Measurements from ENCODE around the gene ADISSP. TPM values are rescaled to one million over a fixed set of nuclear protein-coding genes. Genes with fewer than 3 reads are reported as not detected.

Gene ADISSP
- total and polyA plus RNA-seq, 2 of the 13 experiments (the other 11 are each of a cell fraction or from before 2014, with no cell fraction given): 38.3 to 90.6 TPM

DNA sequence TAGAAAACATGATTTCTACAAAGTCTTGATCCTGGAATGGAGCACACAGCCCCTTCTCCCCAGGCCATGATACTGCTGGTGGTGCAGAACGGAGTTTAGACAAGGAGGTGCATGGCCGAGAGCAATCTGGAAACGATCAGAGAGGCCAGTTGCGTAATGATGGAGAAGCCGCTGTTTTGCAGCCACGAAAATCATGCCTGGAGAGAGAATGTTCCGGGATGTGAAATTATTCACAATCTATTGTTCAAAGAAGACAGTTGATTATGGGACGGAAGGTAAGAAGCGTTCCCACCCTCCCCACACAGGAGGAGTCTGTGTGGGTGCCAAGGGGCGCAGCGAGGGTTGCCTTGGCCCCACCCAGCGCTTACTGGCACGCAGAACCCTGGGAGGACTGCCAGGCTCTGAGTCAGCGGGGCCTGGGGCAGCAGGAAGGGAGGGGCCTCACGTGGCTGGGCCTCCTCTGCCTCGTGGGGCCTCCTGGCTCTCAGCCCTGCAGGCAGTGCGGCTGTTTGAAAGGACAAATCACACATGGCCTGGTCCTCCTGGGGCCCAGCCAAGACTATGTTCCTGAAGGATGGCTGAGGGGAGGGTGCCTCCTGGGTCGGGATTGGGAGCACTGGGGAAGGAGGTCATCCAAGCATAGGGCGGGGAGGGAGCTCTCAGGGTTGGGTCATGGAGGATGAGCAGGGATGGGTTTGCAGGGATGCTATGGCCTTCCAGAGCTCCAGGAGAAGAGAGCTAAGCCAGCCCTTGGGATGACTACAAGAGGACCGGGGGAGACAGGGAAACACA is 44.1 kb upstream of the ADISSP start (continued):
- TF ChIP-seq RCOR2 (CRISPR knock-in tag; IDR thresholded peaks at IDR 0.05): peak; percentile 79
- TF ChIP-seq ZNF615 (CRISPR knock-in tag; IDR thresholded peaks at IDR 0.05; ENCODE audit: borderline replicate concordance): no peak
- 0 out of 2 replicates have a peak, but pooled peaks have one; percentile 34 for TF ChIP-seq GTF3A (CRISPR knock-in tag; conservative IDR thresholded peaks at IDR 0.05)
- TF ChIP-seq, protein P1, sequence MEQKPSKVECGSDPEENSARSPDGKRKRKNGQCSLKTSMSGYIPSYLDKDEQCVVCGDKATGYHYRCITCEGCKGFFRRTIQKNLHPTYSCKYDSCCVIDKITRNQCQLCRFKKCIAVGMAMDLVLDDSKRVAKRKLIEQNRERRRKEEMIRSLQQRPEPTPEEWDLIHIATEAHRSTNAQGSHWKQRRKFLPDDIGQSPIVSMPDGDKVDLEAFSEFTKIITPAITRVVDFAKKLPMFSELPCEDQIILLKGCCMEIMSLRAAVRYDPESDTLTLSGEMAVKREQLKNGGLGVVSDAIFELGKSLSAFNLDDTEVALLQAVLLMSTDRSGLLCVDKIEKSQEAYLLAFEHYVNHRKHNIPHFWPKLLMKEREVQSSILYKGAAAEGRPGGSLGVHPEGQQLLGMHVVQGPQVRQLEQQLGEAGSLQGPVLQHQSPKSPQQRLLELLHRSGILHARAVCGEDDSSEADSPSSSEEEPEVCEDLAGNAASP (CRISPR knock-in tag; IDR thresholded peaks at IDR 0.05; ENCODE audit: borderline replicate concordance): peak; percentile 88
- TF ChIP-seq GATAD2A (CRISPR knock-in tag; IDR thresholded peaks at IDR 0.05): peak; percentile 97
- no peak for TF ChIP-seq ZNF570 (CRISPR knock-in tag; IDR thresholded peaks at IDR 0.05; ENCODE audit: borderline replicate concordance)
- no peak for TF ChIP-seq ZNF674 (CRISPR knock-in tag; IDR thresholded peaks at IDR 0.05; ENCODE audit: low read depth)
- TF ChIP-seq, protein P2, sequence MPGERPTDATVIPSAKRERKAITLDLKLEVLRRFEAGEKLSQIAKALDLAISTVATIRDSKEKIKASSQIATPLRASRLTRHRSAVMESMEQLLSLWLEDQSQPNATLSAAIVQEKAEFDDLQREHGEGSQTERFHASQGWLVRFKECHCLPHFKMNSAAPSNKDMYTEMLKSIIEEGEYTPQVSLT (CRISPR knock-in tag; IDR thresholded peaks at IDR 0.05; ENCODE audit: borderline replicate concordance, low read depth): no peak
- TF ChIP-seq, protein P3, sequence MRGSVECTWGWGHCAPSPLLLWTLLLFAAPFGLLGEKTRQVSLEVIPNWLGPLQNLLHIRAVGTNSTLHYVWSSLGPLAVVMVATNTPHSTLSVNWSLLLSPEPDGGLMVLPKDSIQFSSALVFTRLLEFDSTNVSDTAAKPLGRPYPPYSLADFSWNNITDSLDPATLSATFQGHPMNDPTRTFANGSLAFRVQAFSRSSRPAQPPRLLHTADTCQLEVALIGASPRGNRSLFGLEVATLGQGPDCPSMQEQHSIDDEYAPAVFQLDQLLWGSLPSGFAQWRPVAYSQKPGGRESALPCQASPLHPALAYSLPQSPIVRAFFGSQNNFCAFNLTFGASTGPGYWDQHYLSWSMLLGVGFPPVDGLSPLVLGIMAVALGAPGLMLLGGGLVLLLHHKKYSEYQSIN (CRISPR knock-in tag; IDR thresholded peaks at IDR 0.05; ENCODE audit: borderline replicate concordance): no peak
- TF ChIP-seq YEATS4 (CRISPR knock-in tag; IDR thresholded peaks at IDR 0.05; ENCODE audit: borderline replicate concordance): peak; percentile 92
- 0 out of 2 replicates have a peak, but pooled peaks have one; percentile 20 for TF ChIP-seq ATRX (CRISPR knock-in tag; IDR thresholded peaks at IDR 0.05; ENCODE audit: borderline replicate concordance)
- TF ChIP-seq YEATS2 (CRISPR knock-in tag; IDR thresholded peaks at IDR 0.05; ENCODE audit: borderline replicate concordance): peak; percentile 93
- TF ChIP-seq, protein P4, sequence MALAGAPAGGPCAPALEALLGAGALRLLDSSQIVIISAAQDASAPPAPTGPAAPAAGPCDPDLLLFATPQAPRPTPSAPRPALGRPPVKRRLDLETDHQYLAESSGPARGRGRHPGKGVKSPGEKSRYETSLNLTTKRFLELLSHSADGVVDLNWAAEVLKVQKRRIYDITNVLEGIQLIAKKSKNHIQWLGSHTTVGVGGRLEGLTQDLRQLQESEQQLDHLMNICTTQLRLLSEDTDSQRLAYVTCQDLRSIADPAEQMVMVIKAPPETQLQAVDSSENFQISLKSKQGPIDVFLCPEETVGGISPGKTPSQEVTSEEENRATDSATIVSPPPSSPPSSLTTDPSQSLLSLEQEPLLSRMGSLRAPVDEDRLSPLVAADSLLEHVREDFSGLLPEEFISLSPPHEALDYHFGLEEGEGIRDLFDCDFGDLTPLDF (CRISPR knock-in tag; IDR thresholded peaks at IDR 0.05): no peak
- TF ChIP-seq ZSCAN12 (CRISPR knock-in tag; IDR thresholded peaks at IDR 0.05): peak; percentile 95; the same call in 1 of the 2 replicates
- TF ChIP-seq POGZ (CRISPR knock-in tag; IDR thresholded peaks at IDR 0.05): peak; percentile 72
- peak; percentile 92 for TF ChIP-seq KAT8 (CRISPR knock-in tag; IDR thresholded peaks at IDR 0.05)
- TF ChIP-seq FOXK1 (CRISPR knock-in tag; IDR thresholded peaks at IDR 0.05; ENCODE audit: borderline replicate concordance, low read depth): peak; percentile 81; the same call in 1 of the 2 replicates
- TF ChIP-seq, protein P5, sequence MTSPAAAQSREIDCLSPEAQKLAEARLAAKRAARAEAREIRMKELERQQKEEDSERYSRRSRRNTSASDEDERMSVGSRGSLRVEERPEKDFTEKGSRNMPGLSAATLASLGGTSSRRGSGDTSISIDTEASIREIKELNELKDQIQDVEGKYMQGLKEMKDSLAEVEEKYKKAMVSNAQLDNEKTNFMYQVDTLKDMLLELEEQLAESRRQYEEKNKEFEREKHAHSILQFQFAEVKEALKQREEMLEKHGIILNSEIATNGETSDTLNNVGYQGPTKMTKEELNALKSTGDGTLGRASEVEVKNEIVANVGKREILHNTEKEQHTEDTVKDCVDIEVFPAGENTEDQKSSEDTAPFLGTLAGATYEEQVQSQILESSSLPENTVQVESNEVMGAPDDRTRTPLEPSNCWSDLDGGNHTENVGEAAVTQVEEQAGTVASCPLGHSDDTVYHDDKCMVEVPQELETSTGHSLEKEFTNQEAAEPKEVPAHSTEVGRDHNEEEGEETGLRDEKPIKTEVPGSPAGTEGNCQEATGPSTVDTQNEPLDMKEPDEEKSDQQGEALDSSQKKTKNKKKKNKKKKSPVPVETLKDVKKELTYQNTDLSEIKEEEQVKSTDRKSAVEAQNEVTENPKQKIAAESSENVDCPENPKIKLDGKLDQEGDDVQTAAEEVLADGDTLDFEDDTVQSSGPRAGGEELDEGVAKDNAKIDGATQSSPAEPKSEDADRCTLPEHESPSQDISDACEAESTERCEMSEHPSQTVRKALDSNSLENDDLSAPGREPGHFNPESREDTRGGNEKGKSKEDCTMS (CRISPR knock-in tag; conservative IDR thresholded peaks at IDR 0.05): 0 out of 2 replicates have a peak, but pooled peaks have one; percentile 14
- TF ChIP-seq, protein P6, sequence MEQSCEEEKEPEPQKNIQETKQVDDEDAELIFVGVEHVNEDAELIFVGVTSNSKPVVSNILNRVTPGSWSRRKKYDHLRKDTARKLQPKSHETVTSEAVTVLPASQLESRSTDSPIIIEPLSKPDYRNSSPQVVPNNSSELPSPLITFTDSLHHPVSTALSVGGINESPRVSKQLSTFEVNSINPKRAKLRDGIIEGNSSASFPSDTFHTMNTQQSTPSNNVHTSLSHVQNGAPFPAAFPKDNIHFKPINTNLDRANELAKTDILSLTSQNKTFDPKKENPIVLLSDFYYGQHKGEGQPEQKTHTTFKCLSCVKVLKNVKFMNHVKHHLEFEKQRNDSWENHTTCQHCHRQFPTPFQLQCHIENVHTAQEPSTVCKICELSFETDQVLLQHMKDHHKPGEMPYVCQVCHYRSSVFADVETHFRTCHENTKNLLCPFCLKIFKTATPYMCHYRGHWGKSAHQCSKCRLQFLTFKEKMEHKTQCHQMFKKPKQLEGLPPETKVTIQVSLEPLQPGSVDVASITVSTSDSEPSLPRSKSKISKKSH (CRISPR knock-in tag; IDR thresholded peaks at IDR 0.05; ENCODE audit: borderline replicate concordance): peak; percentile 96; the same call in 1 of the 2 replicates
- 0 out of 2 replicates have a peak, but pooled peaks have one; percentile 84 for TF ChIP-seq AKAP8 (CRISPR knock-in tag; IDR thresholded peaks at IDR 0.05)

Measured in HepG2 (cell line).